Osteocyte (in vitro differentiated cells): ENCODE measurements around the gene SLC25A22. TPM values are rescaled to one million over a fixed set of nuclear protein-coding genes. Genes with fewer than 3 reads are reported as not detected.

Experiments
- DNase-seq: peaks from one replicate; pipeline ENCODE4 v3.0.0; 2021; ENCODE audit warnings: mixed read lengths; ENCODE audit not compliant: unreplicated experiment; ENCODE audit errors: extremely low spot score
- H3K27ac Mint-ChIP-seq: one replicate; pipeline ENCODE4 v1.8.0; 2021; ENCODE audit warnings: mild to moderate bottlenecking, mixed read lengths; ENCODE audit not compliant: unreplicated experiment
- H3K27me3 Mint-ChIP-seq: one replicate; pipeline ENCODE4 v1.8.0; 2021; ENCODE audit warnings: mixed read lengths; ENCODE audit not compliant: unreplicated experiment
- H3K36me3 Mint-ChIP-seq: one replicate; pipeline ENCODE4 v1.8.0; 2021; ENCODE audit warnings: mixed read lengths; ENCODE audit not compliant: unreplicated experiment
- H3K4me1 Mint-ChIP-seq: one replicate; pipeline ENCODE4 v1.8.0; 2021; ENCODE audit warnings: mixed read lengths; ENCODE audit not compliant: unreplicated experiment
- H3K4me3 Mint-ChIP-seq: one replicate; pipeline ENCODE4 v1.8.0; 2021; ENCODE audit warnings: mild to moderate bottlenecking, moderate library complexity, mixed read lengths; ENCODE audit not compliant: unreplicated experiment
- H3K9me3 Mint-ChIP-seq: one replicate; pipeline ENCODE4 v1.8.0; 2021; ENCODE audit warnings: mixed read lengths; ENCODE audit not compliant: unreplicated experiment
- total RNA-seq: library from RNA; stranded (reverse); gene quantifications from 2 replicates; pipeline ENCODE4 v1.2.1, GENCODE V29; 2021
- TF ChIP-seq, protein P1 (sequence below): fragments of 200-600 bp; sonication (generic); IDR thresholded peaks from 2 replicates; pipeline ENCODE4 v1.5.0; 2021; ENCODE audit warnings: antibody characterized with exemption, mild to moderate bottlenecking, moderate library complexity

The SLC25A22 gene
- total RNA-seq, 1 donor from 2014 or later = 19.7 TPM

DNA sequence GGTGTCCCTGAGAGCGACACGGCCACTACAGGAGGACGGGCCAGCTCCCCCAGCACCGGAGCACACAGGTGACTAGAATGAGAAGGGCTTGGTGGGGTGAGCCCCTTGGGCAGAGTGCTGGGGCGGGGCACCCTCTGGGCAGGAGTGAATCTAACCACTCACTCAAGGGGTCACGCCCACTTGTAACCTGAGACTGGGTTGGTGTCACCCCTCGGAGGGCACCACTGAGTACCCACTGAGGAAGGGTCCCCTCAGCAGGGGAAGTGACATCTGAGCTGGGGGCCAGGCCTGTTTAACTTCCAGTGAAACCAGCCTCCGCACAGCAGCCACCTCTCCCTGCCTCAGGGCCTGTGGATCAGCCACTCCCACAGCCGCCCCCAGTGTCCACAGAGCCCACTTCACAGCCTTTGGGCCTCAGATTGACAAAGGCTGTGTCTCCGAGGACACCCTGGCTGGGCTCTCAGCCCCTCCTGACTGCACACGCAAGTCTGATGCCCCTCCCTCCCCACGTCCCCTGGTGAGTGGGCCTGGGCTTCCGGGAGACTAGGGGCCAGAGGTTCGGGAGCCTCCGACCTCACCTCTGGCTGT is 26.4 kb downstream of the SLC25A22 start:
- Mint-ChIP-seq H3K27ac (no peak overlapping the region), H3K9me3 (no peaks in the 10 kb centered on the region), H3K36me3 (no peaks in the 10 kb centered on the region), H3K4me3 (no peak overlapping the region), H3K27me3 (no peaks in the 10 kb centered on the region), H3K4me1 (peaks cover 23% of the 10 kb centered on the region)
- TF ChIP-seq, protein P1, sequence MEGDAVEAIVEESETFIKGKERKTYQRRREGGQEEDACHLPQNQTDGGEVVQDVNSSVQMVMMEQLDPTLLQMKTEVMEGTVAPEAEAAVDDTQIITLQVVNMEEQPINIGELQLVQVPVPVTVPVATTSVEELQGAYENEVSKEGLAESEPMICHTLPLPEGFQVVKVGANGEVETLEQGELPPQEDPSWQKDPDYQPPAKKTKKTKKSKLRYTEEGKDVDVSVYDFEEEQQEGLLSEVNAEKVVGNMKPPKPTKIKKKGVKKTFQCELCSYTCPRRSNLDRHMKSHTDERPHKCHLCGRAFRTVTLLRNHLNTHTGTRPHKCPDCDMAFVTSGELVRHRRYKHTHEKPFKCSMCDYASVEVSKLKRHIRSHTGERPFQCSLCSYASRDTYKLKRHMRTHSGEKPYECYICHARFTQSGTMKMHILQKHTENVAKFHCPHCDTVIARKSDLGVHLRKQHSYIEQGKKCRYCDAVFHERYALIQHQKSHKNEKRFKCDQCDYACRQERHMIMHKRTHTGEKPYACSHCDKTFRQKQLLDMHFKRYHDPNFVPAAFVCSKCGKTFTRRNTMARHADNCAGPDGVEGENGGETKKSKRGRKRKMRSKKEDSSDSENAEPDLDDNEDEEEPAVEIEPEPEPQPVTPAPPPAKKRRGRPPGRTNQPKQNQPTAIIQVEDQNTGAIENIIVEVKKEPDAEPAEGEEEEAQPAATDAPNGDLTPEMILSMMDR = no peak
- no peak for DNase-seq

DNA sequence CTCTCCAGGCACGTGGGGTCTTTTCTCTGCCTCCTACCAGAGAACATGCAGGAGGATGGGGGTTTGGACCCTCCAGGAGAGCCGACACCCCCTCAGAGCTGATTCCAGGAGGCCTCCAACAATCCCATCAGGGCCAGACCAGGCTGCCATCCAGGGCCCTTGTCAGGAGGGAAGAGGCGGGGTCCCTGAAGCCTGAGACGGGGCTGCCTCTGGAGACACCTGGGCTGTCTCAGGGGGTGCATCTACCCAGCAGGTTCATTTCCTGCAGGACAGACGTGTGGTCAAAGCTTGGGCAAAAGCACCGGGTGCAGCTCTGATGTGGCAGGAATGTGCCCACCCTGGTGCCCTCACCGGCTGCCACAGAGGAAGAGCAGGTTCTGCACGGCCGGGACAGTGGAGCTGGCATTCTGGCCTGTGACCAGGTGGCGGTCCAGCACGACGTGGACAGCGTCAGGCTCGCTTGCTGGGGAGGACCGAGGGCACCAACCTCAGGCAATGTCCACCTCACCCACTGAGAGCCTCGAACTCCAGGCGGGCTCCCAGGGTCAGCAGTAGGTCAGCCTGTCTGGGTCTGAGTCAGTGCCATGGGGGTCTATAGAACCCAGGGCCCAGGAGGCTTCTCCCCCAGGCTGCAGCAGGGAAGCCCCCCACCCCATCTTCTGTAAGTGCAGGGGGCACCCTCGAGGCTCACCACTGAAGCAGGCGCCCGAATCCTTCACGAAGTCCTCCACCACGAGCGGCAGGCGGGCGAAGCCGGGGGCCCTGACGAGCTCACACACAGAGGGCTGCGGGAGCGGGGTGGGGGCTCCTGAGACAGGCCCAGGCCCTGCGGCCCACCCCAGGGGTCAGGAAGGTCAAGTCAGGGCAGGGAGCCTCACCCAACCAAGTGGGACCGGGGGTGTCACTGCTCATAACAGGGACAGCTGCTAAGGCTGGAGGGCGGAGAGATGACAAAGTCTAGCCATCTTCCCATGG is 27.2 kb downstream of the SLC25A22 start:
- Mint-ChIP-seq H3K4me3 (no peak overlapping the region), H3K9me3 (no peaks in the 10 kb centered on the region), H3K36me3 (no peaks in the 10 kb centered on the region), H3K27me3 (no peaks in the 10 kb centered on the region), H3K4me1 (peaks cover 18% of the 10 kb centered on the region), H3K27ac (no peak overlapping the region)
- TF ChIP-seq, protein P1 = no peak
- DNase-seq = no peak

DNA sequence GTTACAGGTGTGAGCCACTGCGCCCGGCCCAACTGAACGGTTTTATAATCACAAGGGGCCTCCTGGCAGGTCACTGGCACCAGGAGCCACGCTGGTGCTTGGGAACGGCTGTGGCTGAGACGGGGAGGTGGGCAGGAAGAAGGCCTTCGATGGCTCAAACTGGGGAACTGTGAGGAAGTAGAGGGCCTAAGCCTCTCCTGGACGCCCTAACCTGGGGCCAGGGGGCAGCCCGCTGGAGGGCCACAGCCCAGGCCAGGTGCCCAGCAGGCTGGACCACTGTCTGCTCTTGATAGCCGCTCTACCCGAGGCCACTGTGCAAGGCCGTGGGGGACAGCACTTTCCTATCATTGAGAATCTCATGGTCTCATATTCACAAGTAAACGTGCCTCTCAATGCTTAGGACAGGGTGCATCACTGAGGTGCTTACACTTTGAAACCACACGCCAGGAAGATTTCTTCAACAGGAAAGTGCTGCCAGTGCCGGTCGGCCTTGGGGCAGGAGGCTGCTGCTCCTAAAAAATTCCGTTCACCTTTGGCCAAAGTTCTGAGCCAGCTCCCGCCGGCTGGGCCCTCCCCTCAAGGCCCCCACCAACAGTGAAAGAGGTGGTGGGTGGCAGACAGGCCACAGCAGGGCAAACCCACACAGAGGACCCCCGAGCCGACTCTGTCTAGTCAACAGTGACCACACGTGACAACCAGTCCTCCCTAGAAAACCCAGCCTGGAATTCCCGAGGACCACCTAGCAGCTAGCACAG is 28.0 kb downstream of the SLC25A22 start:
- Mint-ChIP-seq H3K27ac (no peak overlapping the region), H3K4me1 (peaks cover 9% of the 10 kb centered on the region), H3K36me3 (peaks cover 2% of the 10 kb centered on the region), H3K27me3 (no peaks in the 10 kb centered on the region), H3K4me3 (no peak overlapping the region), H3K9me3 (no peaks in the 10 kb centered on the region)
- DNase-seq = no peak
- TF ChIP-seq, protein P1 = no peak

DNA sequence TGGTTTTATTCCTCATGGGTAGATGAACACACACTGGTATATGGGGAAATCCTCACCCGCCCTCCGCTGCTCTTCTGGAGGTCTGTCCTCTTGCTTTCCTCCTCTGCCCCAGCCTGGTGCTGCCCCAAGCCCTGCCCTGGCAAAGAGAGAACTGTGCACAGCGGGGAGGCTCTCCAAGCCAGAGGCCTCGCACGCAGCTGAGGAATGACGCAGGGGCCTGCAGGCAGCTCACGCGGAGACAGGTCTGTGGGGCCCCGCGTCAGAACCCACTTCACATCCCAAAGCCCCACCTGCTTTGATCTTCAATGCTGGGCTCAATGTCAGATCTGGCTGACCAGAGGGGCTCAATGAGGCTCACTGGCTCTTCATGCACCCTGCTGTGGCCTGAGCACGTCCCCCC is 30.8 kb downstream of the SLC25A22 start:
- H3K27ac Mint-ChIP-seq = peak overlapping the region; percentile 14
- DNase-seq = peak; percentile 85
- TF ChIP-seq, protein P1 = no peak
- peaks cover 6% of the 10 kb centered on the region for H3K4me1 Mint-ChIP-seq
- no peaks in the 10 kb centered on the region for H3K9me3 Mint-ChIP-seq
- peaks cover 7% of the 10 kb centered on the region for H3K36me3 Mint-ChIP-seq
- H3K4me3 Mint-ChIP-seq = no peak overlapping the region
- H3K27me3 Mint-ChIP-seq = no peaks in the 10 kb centered on the region

DNA sequence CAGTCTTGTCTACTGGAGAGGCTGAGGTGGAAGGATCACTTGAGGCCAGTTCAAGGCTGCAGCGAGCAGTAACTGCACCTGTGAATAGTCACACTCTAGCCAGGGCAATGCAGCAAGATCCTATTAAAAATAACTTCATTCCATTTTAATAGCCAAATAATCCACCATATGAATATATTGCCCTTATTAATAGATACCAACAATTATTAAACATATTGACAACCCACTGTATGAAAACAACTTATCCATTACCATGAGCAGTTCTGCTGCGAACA is 31.2 kb downstream of the SLC25A22 start:
- Mint-ChIP-seq H3K27ac (no peak overlapping the region), H3K27me3 (no peaks in the 10 kb centered on the region), H3K36me3 (peaks cover 7% of the 10 kb centered on the region), H3K4me1 (peaks cover 7% of the 10 kb centered on the region), H3K9me3 (no peaks in the 10 kb centered on the region), H3K4me3 (no peak overlapping the region)
- TF ChIP-seq, protein P1 = no peak
- no peak for DNase-seq
